Neural cell (in vitro differentiated cells): ENCODE results near the gene EHMT1. TPM values are rescaled to one million over a fixed set of nuclear protein-coding genes. Genes with fewer than 3 reads are reported as not detected.

Experiments used
- H2AFZ ChIP-seq: fragments of 200-600, 300-800 bp; sonication (generic), shearing (Covaris generic); 2 replicates; pipeline ENCODE4 v1.6.0; 2014; ENCODE audit warnings: low read depth, mild to moderate bottlenecking, antibody characterized with exemption, low read length, moderate library complexity
- H3F3A ChIP-seq: fragments of 200-600 bp; shearing (Covaris generic); 2 replicates; pipeline ENCODE4 v1.6.1; 2016; ENCODE audit warnings: mild to moderate bottlenecking, moderate library complexity, mixed read lengths, antibody characterized with exemption, low read length; ENCODE audit not compliant: insufficient read depth, poor library complexity, severe bottlenecking
- H3K27ac ChIP-seq: fragments of 200-600, 300-800 bp; sonication (generic), shearing (Covaris generic); 2 replicates; pipeline ENCODE4 v1.5.1; 2014; ENCODE audit warnings: mild to moderate bottlenecking, low read length, moderate library complexity
- H3K27me3 ChIP-seq: fragments of 300-800, 200-600 bp; sonication (generic), shearing (Covaris generic); 2 replicates; pipeline ENCODE4 v1.6.0; 2014; ENCODE audit warnings: mild to moderate bottlenecking, low read depth, low read length, moderate library complexity; ENCODE audit not compliant: insufficient read depth
- H3K36me3 ChIP-seq: fragments of 300-800, 200-600 bp; sonication (generic), shearing (Covaris generic); 2 replicates; pipeline ENCODE4 v1.5.1; 2014; ENCODE audit warnings: mild to moderate bottlenecking, antibody characterized with exemption, low read length, moderate library complexity; ENCODE audit not compliant: insufficient read depth
- H3K4me2 ChIP-seq: fragments of 300-800, 200-600 bp; sonication (generic), shearing (Covaris generic); 2 replicates; pipeline ENCODE4 v1.6.0; 2014; ENCODE audit warnings: mild to moderate bottlenecking, low read length
- H3K4me3 ChIP-seq: fragments of 300-800, 200-600 bp; sonication (generic), shearing (Covaris generic); 2 replicates; pipeline ENCODE4 v1.5.1; 2014; ENCODE audit warnings: mild to moderate bottlenecking, low read length, moderate library complexity
- H3K79me2 ChIP-seq: fragments of 200-600 bp; shearing (Covaris generic); replicated peaks from 2 replicates; pipeline ENCODE4 v1.6.0; 2014; ENCODE audit warnings: mild to moderate bottlenecking, low read length, moderate library complexity; ENCODE audit not compliant: insufficient read depth
- H3K9ac ChIP-seq: fragments of 300-800, 200-600 bp; sonication (generic), shearing (Covaris generic); 2 replicates; pipeline ENCODE4 v1.6.1; 2016; ENCODE audit warnings: mild to moderate bottlenecking, low read length, mixed read lengths
- H3K9me2 ChIP-seq: fragments of 200-600 bp; shearing (Covaris generic); 2 replicates; pipeline ENCODE4 v1.6.1; 2016; ENCODE audit warnings: mild to moderate bottlenecking, low read length, mixed read lengths; ENCODE audit not compliant: insufficient read depth
- H3K9me3 ChIP-seq: fragments of 200-600, 300-800 bp; sonication (generic), shearing (Covaris generic); 2 replicates; pipeline ENCODE4 v1.6.1; 2016; ENCODE audit warnings: mild to moderate bottlenecking, mixed run types, low read length, moderate library complexity, mixed read lengths
- H4K20me1 ChIP-seq: fragments of 200-600 bp; shearing (Covaris generic); 2 replicates; pipeline ENCODE4 v1.6.1; 2016; ENCODE audit warnings: mild to moderate bottlenecking, mixed run types; ENCODE audit not compliant: insufficient read depth
- CTCF ChIP-seq: fragments of 450-650 bp; IDR thresholded peaks from 2 replicates; pipeline ENCODE4 v1.5.1; 2014; ENCODE audit warnings: antibody characterized with exemption, mild to moderate bottlenecking, moderate library complexity; ENCODE audit not compliant: poor library complexity, severe bottlenecking
- EP300 ChIP-seq: fragments of 450-650 bp; conservative IDR thresholded peaks from 2 replicates; pipeline ENCODE4 v1.6.1; 2014; ENCODE audit warnings: antibody characterized with exemption, mild to moderate bottlenecking, moderate library complexity; ENCODE audit not compliant: poor library complexity, severe bottlenecking
- EZH2 ChIP-seq: fragments of 200-600, 300-800 bp; shearing (Covaris generic), sonication (generic); IDR thresholded peaks from 2 replicates; pipeline ENCODE4 v1.6.1; 2014; ENCODE audit warnings: antibody characterized with exemption, low read length, borderline replicate concordance, mild to moderate bottlenecking; ENCODE audit not compliant: insufficient read depth, poor library complexity, severe bottlenecking
- MXI1 ChIP-seq: fragments of 450-650 bp; conservative IDR thresholded peaks from 2 replicates; pipeline ENCODE4 v1.6.1; 2014; ENCODE audit warnings: antibody characterized with exemption, mild to moderate bottlenecking; ENCODE audit not compliant: poor library complexity, severe bottlenecking
- POLR2AphosphoS5 ChIP-seq: IDR thresholded peaks from 2 replicates; pipeline ENCODE4 v1.6.1; 2012
- RAD21 ChIP-seq: fragments of 450-650 bp; conservative IDR thresholded peaks from 2 replicates; pipeline ENCODE4 v1.6.1; 2014; ENCODE audit warnings: antibody characterized with exemption, mild to moderate bottlenecking, moderate library complexity
- REST ChIP-seq: IDR thresholded peaks from 2 replicates; pipeline ENCODE4 v1.6.1; 2012; ENCODE audit warnings: borderline replicate concordance
- SMC3 ChIP-seq: fragments of 450-650 bp; conservative IDR thresholded peaks from 2 replicates; pipeline ENCODE4 v1.6.1; 2014; ENCODE audit warnings: antibody characterized with exemption, mild to moderate bottlenecking, moderate library complexity; ENCODE audit not compliant: poor library complexity
- TAF1 ChIP-seq: IDR thresholded peaks from 2 replicates; pipeline ENCODE4 v1.6.1; 2012; ENCODE audit warnings: low read depth
- polyA plus RNA-seq: library from polyadenylated mRNA; depleted of rRNA; stranded (reverse); fragments of >200 nt; gene quantifications from 2 replicates; pipeline ENCODE4 v1.2.3, GENCODE V29; 2014

Gene EHMT1
- polyA plus RNA-seq, 1 donor from 2014 or later, result 53.0 TPM

- H3K27me3 ChIP-seq, result no peaks in the 10 kb centered on the region
- no peaks in the 10 kb centered on the region for H3K36me3 ChIP-seq
- H3K79me2 ChIP-seq, result peaks cover 14% of the 10 kb centered on the region
- peak within 1 kb of the TSS; percentile 68 for H3K27ac ChIP-seq
- H2AFZ ChIP-seq, result peak within 1 kb of the TSS; percentile 65
- no peaks in the 10 kb centered on the region for H3F3A ChIP-seq
- H3K9ac ChIP-seq, result peak within 1 kb of the TSS; percentile 88
- H3K4me3 ChIP-seq, result peak within 1 kb of the TSS; percentile 99
- H3K9me3 ChIP-seq, result no peaks in the 10 kb centered on the region
- H3K9me2 ChIP-seq, result no peaks in the 10 kb centered on the region
- TF ChIP-seq MXI1 (peak; percentile 91), REST (no peak), EP300 (peak; percentile 68), EZH2 (no peak), POLR2AphosphoS5 (peak; percentile 69), CTCF (peak; percentile 98), SMC3 (peak; percentile 53), RAD21 (peak; percentile 47), TAF1 (no peak)
- no peaks in the 10 kb centered on the region for H4K20me1 ChIP-seq
- peak within 1 kb of the TSS; percentile 86 for H3K4me2 ChIP-seq
Measured at GRCh38 chr9:137578518-137579258, 40.1 kb upstream of the EHMT1 start, which contains the start of gene DPH7. TSS of gene DPH7 (minus strand) at chr9:137578925. CDS start at chr9:137578777, 148 bp downstream.

GRCh38 chr9:137579259-137579604 lies 39.6 kb upstream of the EHMT1 start:
- Histone ChIP-seq H3K9me2 (no peaks in the 10 kb centered on the region), H2AFZ (no peak overlapping the region), H3F3A (no peaks in the 10 kb centered on the region), H3K4me2 (no peak overlapping the region), H3K36me3 (no peaks in the 10 kb centered on the region), H3K9me3 (no peaks in the 10 kb centered on the region), H3K79me2 (peaks cover 14% of the 10 kb centered on the region), H4K20me1 (no peaks in the 10 kb centered on the region), H3K27ac (no peak overlapping the region), H3K27me3 (no peaks in the 10 kb centered on the region), H3K4me3 (peak overlapping the region; percentile 99), H3K9ac (peak overlapping the region; percentile 38)
- no peak for TF ChIP-seq RAD21
- TF ChIP-seq SMC3, result no peak
- TF ChIP-seq TAF1, result no peak
- TF ChIP-seq EZH2, result no peak
- TF ChIP-seq EP300, result no peak
- TF ChIP-seq CTCF, result no peak
- TF ChIP-seq POLR2AphosphoS5, result no peak
- no peak for TF ChIP-seq MXI1
- TF ChIP-seq REST, result no peak
